HG03442 (cell line): ENCODE data around the gene GAL3ST1.
A peak's percentile ranks its signal among the peaks of the same experiment; 100 is the strongest.
"Not testable (repeated sequence)": the region's sequence is repeated elsewhere in the genome, so short reads cannot be mapped to it uniquely, and the experiment has no call there.

Experiments used
- ATAC-seq: cut with Tn5 transposase; IDR thresholded peaks from one replicate; pipeline ENCODE4 v1.9.1; 2021; ENCODE audit warnings: mild to moderate bottlenecking, moderate library complexity; ENCODE audit not compliant: unreplicated experiment

GAL3ST1 gene

GRCh38 chr22:30598986-30599385 is 24.5 kb upstream of the GAL3ST1 start:
- no peak for ATAC-seq

GRCh38 chr22:30596886-30597285 is 22.4 kb upstream of the GAL3ST1 start:
- no peak for ATAC-seq

GRCh38 chr22:30596199-30596598 is 21.7 kb upstream of the GAL3ST1 start:
- ATAC-seq = no peak

GRCh38 chr22:30592360-30592713 is 17.9 kb upstream of the GAL3ST1 start:
- ATAC-seq = not testable (repeated sequence)

- ATAC-seq = peak; percentile 98
These were observed 17.3 kb upstream of the GAL3ST1 start, which contains the start of gene PES1 for GRCh38 chr22:30591588-30592359. PES1 (minus strand) TSS chr22:30591910; CDS start chr22:30591833, 77 bp downstream.

GRCh38 chr22:30591191-30591587 is 16.7 kb upstream of the GAL3ST1 start:
- ATAC-seq = no peak

- ATAC-seq = no peak
These were observed 11.9 kb upstream of the GAL3ST1 start for GRCh38 chr22:30586414-30586813.

- no peak for ATAC-seq
These were observed 10.0 kb upstream of the GAL3ST1 start for GRCh38 chr22:30584441-30584840.

GRCh38 chr22:30582788-30583545 is 8.5 kb upstream of the GAL3ST1 start:
- no peak for ATAC-seq

GRCh38 chr22:30582051-30582450 is 7.6 kb upstream of the GAL3ST1 start:
- ATAC-seq = no peak

GRCh38 chr22:30580896-30581295 is 6.4 kb upstream of the GAL3ST1 start:
- ATAC-seq = no peak

- ATAC-seq = no peak
These were observed 4.0 kb upstream of the GAL3ST1 start for GRCh38 chr22:30578481-30578880.

GRCh38 chr22:30575859-30576258 is 1.4 kb upstream of the GAL3ST1 start:
- ATAC-seq = no peak

GRCh38 chr22:30574997-30575671 is 669 bp upstream of the GAL3ST1 start:
- no peak for ATAC-seq

- ATAC-seq = no peak
These were observed 821 bp downstream of the GAL3ST1 start for GRCh38 chr22:30573594-30574094.

- no peak for ATAC-seq
These were observed 1.4 kb downstream of the GAL3ST1 start for GRCh38 chr22:30572840-30573593.

- no peak for ATAC-seq
These were observed 2.3 kb downstream of the GAL3ST1 start for GRCh38 chr22:30572210-30572609.

- ATAC-seq = no peak
These were observed 4.7 kb downstream of the GAL3ST1 start for GRCh38 chr22:30569674-30570202.

- no peak for ATAC-seq
These were observed 6.2 kb downstream of the GAL3ST1 start for GRCh38 chr22:30568137-30568805.

GRCh38 chr22:30567277-30567676 is 7.2 kb downstream of the GAL3ST1 start:
- not testable (repeated sequence) for ATAC-seq
